Activated naive CD4-positive, alpha-beta T cell treated with anti-CD3 and anti-CD28 coated beads, Interleukin-2, amount 50 U/mL, for 24 hours (primary cell): ENCODE measurements around the gene KIAA1549.

ENCODE experiments used
- H3K27ac Mint-ChIP-seq: one replicate; pipeline ENCODE4 v1.8.0; 2021; ENCODE audit warnings: mild to moderate bottlenecking, mixed read lengths
- H3K27me3 Mint-ChIP-seq: one replicate; pipeline ENCODE4 v1.8.0; 2021; ENCODE audit warnings: mixed read lengths
- H3K36me3 Mint-ChIP-seq: one replicate; pipeline ENCODE4 v1.8.0; 2021; ENCODE audit warnings: mixed read lengths
- H3K4me1 Mint-ChIP-seq: one replicate; pipeline ENCODE4 v1.8.0; 2021; ENCODE audit warnings: mixed read lengths
- H3K4me3 Mint-ChIP-seq: one replicate; pipeline ENCODE4 v1.8.0; 2021; ENCODE audit warnings: mild to moderate bottlenecking, mixed read lengths
- H3K9me3 Mint-ChIP-seq: one replicate; pipeline ENCODE4 v1.8.0; 2021; ENCODE audit warnings: mixed read lengths

Gene KIAA1549

GRCh38 chr7:138785587-138786437, 195.4 kb downstream of the KIAA1549 start:
- Mint-ChIP-seq H3K27ac (no peak overlapping the region), H3K36me3 (peaks cover 8% of the 10 kb centered on the region)

GRCh38 chr7:138784692-138785091, 196.5 kb downstream of the KIAA1549 start:
- Mint-ChIP-seq H3K36me3 (peaks cover 8% of the 10 kb centered on the region), H3K27me3 (peaks cover 3% of the 10 kb centered on the region), H3K9me3 (peaks cover 12% of the 10 kb centered on the region), H3K4me1 (no peaks in the 10 kb centered on the region), H3K4me3 (no peak overlapping the region), H3K27ac (no peak overlapping the region)

More at GRCh38 chr7:138785587-138786437, 195.4 kb downstream of the KIAA1549 start:
- peaks cover 3% of the 10 kb centered on the region for H3K27me3 Mint-ChIP-seq
- no peaks in the 10 kb centered on the region for H3K4me1 Mint-ChIP-seq
- H3K4me3 Mint-ChIP-seq = no peak overlapping the region
- peaks cover 12% of the 10 kb centered on the region for H3K9me3 Mint-ChIP-seq
